K562 (cell line): ENCODE data around the gene PLEKHF1. TPM values are rescaled to one million over a fixed set of nuclear protein-coding genes. Genes with fewer than 3 reads are reported as not detected.

Source experiments
- ATAC-seq: fragments of 200-7000 bp; cut with Tn5 transposase; 3 replicates; pipeline ENCODE4 v1.9.1; 2020; ENCODE audit warnings: moderate library complexity
- BruUV-seq: library from RNA; stranded (reverse); fragments of 400-500 nt; replicated peaks from 2 replicates; lab custom pipeline; 2021; lab: Mats Ljungman, UMichigan
- CTCF ChIA-PET: fragments of 300-600 bp; formaldehyde crosslinking; extraction: SDS; loops from one replicate; lab custom pipeline; 2021; ENCODE audit warnings: low intra/inter-chr PET ratio; lab: Yijun Ruan, JAX
- POLR2A ChIA-PET: fragments of 300-600, 350-650 bp; sonication (Branson Sonifier 250); formaldehyde crosslinking; extraction: SDS; loops from one replicate; lab custom pipeline; 2021; ENCODE audit warnings: antibody characterized with exemption, inconsistent platforms; lab: Yijun Ruan, JAX
- DNase-seq, 4 experiments: peaks; one replicate each; pipeline versions ENCODE4 v3.0.0 to v3.0.0-alpha.2; 2011 to 2018; ENCODE audit warnings: low spot score in 3 of 4, mixed read lengths in 3 of 4; ENCODE audit errors: extremely low read depth in 1 of 4
- FAIRE-seq: peaks from 2 replicates; lab custom pipeline; 2011; peaks lifted over from hg19 to GRCh38; lab: Jason Lieb, UNC
- H2AFZ ChIP-seq: 2 replicates; pipeline ENCODE4 v1.6.0; 2011; ENCODE audit warnings: low read depth, low read length, control low read depth, inconsistent platforms
- H3K27ac ChIP-seq: fragments of 200-600 bp; 3 replicates; pipeline ENCODE4 v1.8.0; 2011; ENCODE audit warnings: low read depth, mild to moderate bottlenecking, control low read depth, inconsistent platforms, low read length, moderate library complexity, mixed read lengths; ENCODE audit errors: extremely low read depth
- H3K27me3 ChIP-seq, 2 experiments: fragments of 300-600 bp in 1 of 2; 2 replicates in 1 of 2; 3 replicates in 1 of 2; pipeline versions ENCODE4 v1.6.0 to v1.8.0; 2011; ENCODE audit warnings: inconsistent platforms in 2 of 2, low read length in 2 of 2, mild to moderate bottlenecking in 1 of 2, mixed read lengths in 1 of 2, moderate library complexity in 1 of 2; ENCODE audit not compliant: control insufficient read depth in 2 of 2, insufficient read depth in 2 of 2
- H3K36me3 ChIP-seq: fragments of 300-600 bp; 3 replicates; pipeline ENCODE4 v1.8.0; 2011; ENCODE audit warnings: mild to moderate bottlenecking, low read length, inconsistent platforms; ENCODE audit not compliant: control insufficient read depth, insufficient read depth
- H3K4me1 ChIP-seq, 2 experiments: fragments of 200-600 bp in 1 of 2; replicated peaks in 1 of 2; 2 replicates in 1 of 2; 3 replicates in 1 of 2; pipeline versions ENCODE4 v1.5.1 to v1.8.0; 2011; ENCODE audit warnings: inconsistent platforms in 2 of 2, low read length in 2 of 2, mild to moderate bottlenecking in 1 of 2, mixed read lengths in 1 of 2, moderate library complexity in 1 of 2; ENCODE audit not compliant: control insufficient read depth in 2 of 2, insufficient read depth in 2 of 2
- H3K4me2 ChIP-seq: 2 replicates; pipeline ENCODE4 v1.6.1; 2011; ENCODE audit warnings: low read length, control low read depth, inconsistent platforms, mixed read lengths; ENCODE audit not compliant: insufficient read depth
- H3K4me3 ChIP-seq: fragments of 200-600 bp; sonication (generic), shearing (Covaris generic); 2 replicates; pipeline ENCODE4 v1.5.1; 2016; ENCODE audit warnings: control low read depth, inconsistent platforms
- H3K79me2 ChIP-seq: fragments of 200-600 bp; 3 replicates; pipeline ENCODE4 v1.8.0; 2011; ENCODE audit warnings: low read length, inconsistent platforms; ENCODE audit not compliant: control insufficient read depth, insufficient read depth
- H3K9ac ChIP-seq, 2 experiments: 2 replicates each; pipeline versions ENCODE4 v1.6.0 to v1.6.1; 2011; ENCODE audit warnings: low read depth in 2 of 2, low read length in 2 of 2, control low read depth in 1 of 2, inconsistent platforms in 1 of 2, mild to moderate bottlenecking in 1 of 2, mixed read lengths in 1 of 2; ENCODE audit not compliant: insufficient read depth in 1 of 2
- H3K9me1 ChIP-seq: one replicate; pipeline ENCODE4 v1.6.0; 2011; ENCODE audit warnings: inconsistent platforms, mild to moderate bottlenecking, low read length, moderate library complexity; ENCODE audit not compliant: control insufficient read depth, insufficient read depth
- H3K9me3 ChIP-seq: replicated peaks from 2 replicates; pipeline ENCODE4 v1.5.1; 2011; ENCODE audit warnings: low read depth, low read length, inconsistent platforms; ENCODE audit not compliant: control insufficient read depth, insufficient read depth
- H4K20me1 ChIP-seq: replicated peaks from 2 replicates; pipeline ENCODE4 v1.6.1; 2011; ENCODE audit warnings: low read length, inconsistent platforms, mixed read lengths; ENCODE audit not compliant: control insufficient read depth, insufficient read depth
- POLR2G ChIP-seq: fragments of 200-400 bp; formaldehyde crosslinking; IDR thresholded peaks from 2 replicates; pipeline ENCODE4 v1.6.1; 2017; ENCODE audit warnings: low read depth, mild to moderate bottlenecking, antibody characterized with exemption, low read length, moderate library complexity
- TBL1XR1 ChIP-seq, 2 experiments: IDR thresholded peaks; 2 replicates each; pipeline ENCODE4 v1.6.1; 2012; ENCODE audit warnings: improper control_type of control experiment in 2 of 2, low read length in 2 of 2, mild to moderate bottlenecking in 1 of 2
- TFAM ChIP-seq: fragments of 250-450 bp; sonication (Bioruptor Pico); conservative IDR thresholded peaks from 2 replicates; pipeline ENCODE4 v1.5.0; 2021; ENCODE audit warnings: mild to moderate bottlenecking, moderate library complexity
- ZBTB33 ChIP-seq: sonication (generic); formaldehyde crosslinking; IDR thresholded peaks from 2 replicates; pipeline ENCODE4 v1.8.1; 2023; ENCODE audit warnings: mild to moderate bottlenecking, missing genetic modification reagents
- WGBS: fragments of 100-300 bp; shearing (Covaris generic); methylation state at CpG from one replicate; pipeline ENCODE4 v1.1.6; 2016; ENCODE audit warnings: low coverage, mixed read lengths; ENCODE audit not compliant: insufficient coverage; ENCODE audit errors: missing lambda C conversion rate; 5-methylcytosine and 5-hydroxymethylcytosine counted together
- in situ Hi-C: fragments of 300-500 bp; cut with MboI; formaldehyde crosslinking; loops from 4 replicates; pipeline ENCODE4 v1.15.0; 2018; ENCODE audit warnings: inconsistent platforms, mixed read lengths
- intact Hi-C: fragments of 100-400 bp; cut with micrococcal nuclease; formaldehyde crosslinking; loops from 2 replicates; pipeline ENCODE4 v1.14.2; 2022
- polyA plus RNA-seq, 8 experiments: library from polyadenylated mRNA; depleted of rRNA in 4 of 8; stranded (reverse) in 5 of 8; unstranded in 3 of 8; fragments of >200 nt; fragmentation: Nextera tagmentation in 2 of 8; fragmentation: Illumina TruSeq in 1 of 8; extraction: Ambion mirVana in 2 of 8; extraction: Trizol in 1 of 8; gene quantifications; 2 replicates each; pipeline versions ENCODE4 v1.2.1 to v1.2.3, GENCODE V29; 2011 to 2014; ENCODE audit warnings: inconsistent platforms in 1 of 8, missing spikeins in 1 of 8
- total RNA-seq, 7 experiments: library from RNA; depleted of rRNA in 6 of 7; stranded (reverse); fragments of >200 nt in 6 of 7; fragmentation: Illumina TruSeq in 2 of 7; extraction: Trizol in 2 of 7; gene quantifications; 2 replicates each; pipeline versions ENCODE4 v1.2.1 to v1.2.3, GENCODE V29; 2011 to 2021; ENCODE audit warnings: low replicate concordance in 1 of 7

PLEKHF1 gene
- total and polyA plus RNA-seq, 9 of the 15 experiments (the other 6 are each of a cell fraction or from before 2014, with no cell fraction given) = 0.07 to 13.4 (median 3.9) TPM; not detected in 1

GRCh38 chr19:29672933-29673336, 7.7 kb downstream of the PLEKHF1 start:
- intact Hi-C loops (no loop called here), in situ Hi-C loops (no loop called here)
- no peak overlapping the region for H3K4me2 ChIP-seq
- H4K20me1 ChIP-seq = 0 out of 2 replicates have a peak, but pooled peaks cover 4% of the 10 kb centered on the region
- DNase-seq (no peak), FAIRE-seq (no peak), ATAC-seq (no peak)
- POLR2A ChIA-PET = interaction anchor here (0.6 to 2.1 kb wide), 5 partner anchors 9 to 489 kb away, joined by 3 to 13 read pairs (median 3); no protein-coding TSS in a partner anchor
- WGBS = 81% methylated on average over 9 of the region's 11 CpGs
- H3K4me3 ChIP-seq = no peak overlapping the region
- peaks cover 47% of the 10 kb centered on the region; the same call in 2 of the 3 replicates for H3K36me3 ChIP-seq
- peaks cover 16 to 51% of the 10 kb centered on the region in 2 experiments; a peak in 4 of 5 replicates for H3K4me1 ChIP-seq
- no peak overlapping the region for H2AFZ ChIP-seq
- CTCF ChIA-PET = no interaction called here
- no peaks in the 10 kb centered on the region for H3K27me3 ChIP-seq
- no peak overlapping the region for H3K9ac ChIP-seq
- no peak overlapping the region for H3K27ac ChIP-seq
- TF ChIP-seq TFAM (CRISPR knock-in tag) (no peak), POLR2G (0 out of 2 replicates have a peak, but pooled peaks have one; percentile 7)
- TF ChIP-seq, all 486 proteins: peak for 1
- H3K79me2 ChIP-seq = peaks cover 47% of the 10 kb centered on the region
- BruUV-seq = no TSS peak
- no peaks in the 10 kb centered on the region for H3K9me3 ChIP-seq
- no peaks in the 10 kb centered on the region for H3K9me1 ChIP-seq

GRCh38 chr19:29673451-29674371, 8.4 kb downstream of the PLEKHF1 start:
- no peak overlapping the region for H3K4me2 ChIP-seq

More at GRCh38 chr19:29673451-29674371, 8.4 kb downstream of the PLEKHF1 start:
- no peak for DNase-seq
- WGBS = 92% methylated on average over 40 of the region's 57 CpGs
- Histone ChIP-seq H3K36me3 (peaks cover 47% of the 10 kb centered on the region; the same call in 2 of the 3 replicates), H3K4me1 (peaks cover 16 to 52% of the 10 kb centered on the region in 2 experiments; a peak in 4 of 5 replicates), H3K9me1 (no peaks in the 10 kb centered on the region), H3K9me3 (no peaks in the 10 kb centered on the region), H4K20me1 (0 out of 2 replicates have a peak, but pooled peaks cover 4% of the 10 kb centered on the region), H3K27me3 (no peaks in the 10 kb centered on the region), H3K9ac (no peak overlapping the region), H2AFZ (no peak overlapping the region), H3K27ac (no peak overlapping the region), H3K4me3 (no peak overlapping the region), H3K79me2 (peaks cover 40% of the 10 kb centered on the region)
- ATAC-seq = no peak
- no peak for FAIRE-seq
- CTCF ChIA-PET = no interaction called here
- no TSS peak for BruUV-seq
- intact Hi-C loops (no loop called here), in situ Hi-C loops (no loop called here)
- POLR2A ChIA-PET = interaction anchor here (0.7 to 1.7 kb wide), 3 partner anchors 11 to 489 kb away, joined by 3 to 5 read pairs (median 3); no protein-coding TSS in a partner anchor
- TF ChIP-seq POLR2G (0 out of 2 replicates have a peak, but pooled peaks have one; percentile 23), ZBTB33 (peak; percentile 89; the same call in 1 of the 2 replicates), TBL1XR1 (IDR thresholded peaks at IDR 0.05; ENCODE audit: low read length in 2 of 2) (no peak)
